ENCODE results near the gene FIGN. TPM values are rescaled to one million over a fixed set of nuclear protein-coding genes. Genes with fewer than 3 reads are reported as not detected.
A peak's percentile ranks its signal among the peaks of the same experiment; 100 is the strongest.

The FIGN gene
- total RNA-seq, 1 experiment from 2014 or later, result 14.6 TPM

DNA sequence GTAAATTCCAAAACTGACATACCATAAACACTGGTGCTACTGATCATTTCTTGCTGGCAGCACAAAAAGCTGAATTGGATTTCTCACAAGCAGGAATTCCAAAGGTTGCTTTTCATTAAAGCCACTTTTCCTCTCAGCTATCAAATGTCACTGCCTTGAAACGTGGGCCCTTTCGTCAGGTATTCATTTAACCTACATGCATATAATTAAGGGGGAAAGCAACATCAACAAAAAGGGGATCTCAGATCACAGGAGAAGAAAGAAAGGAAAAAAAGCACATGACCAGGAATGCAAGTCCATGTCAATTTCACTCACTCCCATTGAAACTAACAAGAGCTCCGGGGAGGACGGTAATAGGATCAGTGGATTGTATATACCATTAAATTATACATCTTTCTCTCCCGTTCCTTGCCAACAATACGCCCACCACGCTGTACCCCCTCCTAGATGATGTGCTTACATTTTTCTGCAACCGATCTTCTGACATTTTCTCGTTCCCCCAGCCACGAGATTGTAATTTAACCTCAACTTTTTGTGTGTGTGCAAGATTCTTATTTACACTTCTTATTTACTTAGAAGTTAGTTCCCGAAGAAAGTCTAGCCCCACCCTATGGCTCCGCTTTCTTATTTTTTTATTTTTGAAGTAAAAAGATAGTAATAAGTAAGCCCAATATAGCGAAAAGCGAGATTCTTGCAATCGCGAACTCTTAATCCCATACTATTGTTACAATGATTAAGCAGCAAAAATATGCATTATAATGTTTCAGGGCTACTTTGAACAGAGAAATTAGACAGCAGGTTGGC, 725 bp downstream of the FIGN start:
- no peaks in the 10 kb centered on the region for H3K27me3 ChIP-seq (ENCODE audit: insufficient read depth, low read length)
- H3K27ac ChIP-seq (ENCODE audit: insufficient read length, low read depth, low read length), result peak overlapping the region; percentile 8
- no peak overlapping the region for H2AFZ ChIP-seq (ENCODE audit: low read length)

More for the DNA sequence above, 725 bp downstream of the FIGN start:
- no peaks in the 10 kb centered on the region for H3K9me3 Mint-ChIP-seq
- H3K9ac ChIP-seq (ENCODE audit: extremely low read depth, insufficient read length, low read length), result peak overlapping the region; percentile 93
- no peak overlapping the region for H3K23ac ChIP-seq (ENCODE audit: insufficient read length, low read depth, low read length)
- H2BK12ac ChIP-seq (ENCODE audit: insufficient read length, low read depth, low read length), result no peak overlapping the region
- peaks cover 6% of the 10 kb centered on the region for H3K23me2 ChIP-seq (ENCODE audit: insufficient read length, low read depth, low read length, poor library complexity, severe bottlenecking)
- H2AK5ac ChIP-seq (ENCODE audit: insufficient read length, low read length), result no peak overlapping the region
- H4K91ac ChIP-seq (ENCODE audit: insufficient read length, low read depth, low read length), result no peak overlapping the region
- H3K18ac ChIP-seq (ENCODE audit: insufficient read length, low read depth, low read length), result no peak overlapping the region
- H2BK120ac ChIP-seq (ENCODE audit: low read depth, low read length, poor library complexity, severe bottlenecking), result no peak overlapping the region
- H3K4me2 ChIP-seq (ENCODE audit: insufficient read depth, insufficient read length, low read length), result peak overlapping the region; percentile 94
- no peak overlapping the region for H4K5ac ChIP-seq (ENCODE audit: insufficient read length, low read depth, low read length)
- no peak overlapping the region for H3T11ph ChIP-seq (ENCODE audit: low read length)
- H3K56ac ChIP-seq (ENCODE audit: insufficient read length, low read depth, low read length), result no peak overlapping the region
- H3K4ac ChIP-seq (ENCODE audit: low read depth, low read length), result no peak overlapping the region
- no peaks in the 10 kb centered on the region for H3K79me1 ChIP-seq (ENCODE audit: insufficient read depth, low read depth, low read length, poor library complexity, severe bottlenecking)
- H3K4me1 ChIP-seq (ENCODE audit: insufficient read depth, low read length), result no peaks in the 10 kb centered on the region; the same call in 1 of the 2 replicates
- H3K27ac Mint-ChIP-seq, result peak overlapping the region; percentile 3 to 99 (median 99); a peak in 5 of 7 replicates
- DNase-seq, result no peak
- no peak for TF ChIP-seq CTCF (conservative IDR thresholded peaks at IDR 0.05)
- H3K4me3 Mint-ChIP-seq, result peak overlapping the region; percentile 86 to 94
- no peak overlapping the region for H2BK20ac ChIP-seq (ENCODE audit: low read depth, low read length, poor library complexity, severe bottlenecking)
- H3K9me3 ChIP-seq (ENCODE audit: control insufficient read depth, low read depth, low read length), result no peaks in the 10 kb centered on the region
- no CpG with 5 or more reads among the region's 16 CpGs for WGBS (ENCODE audit: extremely low coverage, insufficient read length, low lambda C conversion rate)
- H3K4me1 Mint-ChIP-seq, result peaks cover 37 to 41% of the 10 kb centered on the region in 2 experiments
- H3K14ac ChIP-seq (ENCODE audit: insufficient read depth, low read length), result no peak overlapping the region
- no peaks in the 10 kb centered on the region; the same call in 1 of the 2 replicates for H3K27me3 Mint-ChIP-seq (ENCODE audit: low read depth)
- H2BK15ac ChIP-seq (ENCODE audit: low read depth, low read length), result no peak overlapping the region
- no peak overlapping the region for H2BK5ac ChIP-seq (ENCODE audit: insufficient read length, low read length)
- no peaks in the 10 kb centered on the region for H4K20me1 ChIP-seq (ENCODE audit: control insufficient read depth, insufficient read depth, insufficient read length)
- no peaks in the 10 kb centered on the region for H3K36me3 Mint-ChIP-seq (ENCODE audit: insufficient read depth in 1 of 3, low read depth in 3 of 3)
- H4K8ac ChIP-seq (replicated peaks; ENCODE audit: insufficient read length, low read depth, low read length), result no peak overlapping the region
- H3K79me2 ChIP-seq (ENCODE audit: insufficient read depth, low read length), result peaks cover 3% of the 10 kb centered on the region; the same call in 1 of the 2 replicates

Data from H9 (cell line).